Ectodermal cell (in vitro differentiated cells): Measurements from ENCODE around the gene PGA4.
"Not testable (repeated sequence)": the region's sequence is repeated elsewhere in the genome, so short reads cannot be mapped to it uniquely, and the experiment has no call there.

Experiments used
- H3K27ac ChIP-seq: 2 replicates; pipeline ENCODE4 v1.7.0; 2013; ENCODE audit warnings: mild to moderate bottlenecking, low read depth, low read length; ENCODE audit not compliant: insufficient read depth, poor library complexity, severe bottlenecking
- H3K27me3 ChIP-seq: 2 replicates; pipeline ENCODE4 v1.7.0; 2013; ENCODE audit warnings: mild to moderate bottlenecking, low read length; ENCODE audit not compliant: insufficient read depth, control insufficient read depth, poor library complexity, severe bottlenecking
- H3K36me3 ChIP-seq: one replicate; pipeline ENCODE4 v1.7.0; 2013; ENCODE audit warnings: low read length; ENCODE audit not compliant: control insufficient read depth, insufficient read depth
- H3K4me1 ChIP-seq: one replicate; pipeline ENCODE4 v1.7.0; 2013; ENCODE audit warnings: low read length; ENCODE audit not compliant: control insufficient read depth, insufficient read depth
- H3K4me3 ChIP-seq: 2 replicates; pipeline ENCODE4 v1.7.0; 2013; ENCODE audit warnings: low read depth, low read length, control low read depth; ENCODE audit not compliant: insufficient read depth
- H3K9me3 ChIP-seq: 2 replicates; pipeline ENCODE4 v1.7.0; 2013; ENCODE audit warnings: mild to moderate bottlenecking, low read length, moderate library complexity; ENCODE audit not compliant: control insufficient read depth
- WGBS, 2 experiments: methylation state at CpG; one replicate each; pipeline ENCODE4 v1.1.7; 2013; ENCODE audit warnings: missing lambda C conversion rate in 2 of 2; 5-methylcytosine and 5-hydroxymethylcytosine counted together

The PGA4 gene

GRCh38 chr11:61187505-61188130 is 34.5 kb upstream of the PGA4 start:
- no peak overlapping the region for H3K4me3 ChIP-seq
- H3K27ac ChIP-seq = no peak overlapping the region
- no peaks in the 10 kb centered on the region for H3K27me3 ChIP-seq
- WGBS, 2 experiments = 49 to 51% methylated on average over 9 to 10 of the region's 11 CpGs
- no peaks in the 10 kb centered on the region for H3K36me3 ChIP-seq
- H3K4me1 ChIP-seq = no peaks in the 10 kb centered on the region
- H3K9me3 ChIP-seq = no peaks in the 10 kb centered on the region

- Histone ChIP-seq H3K27me3 (no peaks in the 10 kb centered on the region), H3K36me3 (no peaks in the 10 kb centered on the region), H3K27ac (no peak overlapping the region), H3K9me3 (no peaks in the 10 kb centered on the region), H3K4me1 (no peaks in the 10 kb centered on the region), H3K4me3 (no peak overlapping the region)
- WGBS, 2 experiments = 89 to 91% methylated on average over 8 of the region's 8 CpGs
These were observed 32.2 kb upstream of the PGA4 start for GRCh38 chr11:61189933-61190332.

GRCh38 chr11:61193596-61193995 is 28.6 kb upstream of the PGA4 start:
- Histone ChIP-seq H3K4me3 (no peak overlapping the region), H3K9me3 (no peaks in the 10 kb centered on the region), H3K27ac (no peak overlapping the region), H3K27me3 (no peaks in the 10 kb centered on the region), H3K36me3 (no peaks in the 10 kb centered on the region), H3K4me1 (no peaks in the 10 kb centered on the region)
- WGBS, 2 experiments = 66 to 71% methylated on average over 12 of the region's 12 CpGs

GRCh38 chr11:61194169-61194671 is 27.9 kb upstream of the PGA4 start:
- no peak overlapping the region for H3K27ac ChIP-seq
- WGBS, 2 experiments = 84 to 87% methylated on average over 12 of the region's 12 CpGs

GRCh38 chr11:61194981-61195695 is 27.0 kb upstream of the PGA4 start:
- Histone ChIP-seq H3K4me1 (no peaks in the 10 kb centered on the region), H3K9me3 (no peaks in the 10 kb centered on the region), H3K27me3 (no peaks in the 10 kb centered on the region), H3K36me3 (no peaks in the 10 kb centered on the region), H3K27ac (no peak overlapping the region), H3K4me3 (no peak overlapping the region)
- WGBS, 2 experiments = 92% methylated on average over 7 of the region's 7 CpGs

More at GRCh38 chr11:61194169-61194671, 27.9 kb upstream of the PGA4 start:
- Histone ChIP-seq H3K27me3 (no peaks in the 10 kb centered on the region), H3K4me1 (no peaks in the 10 kb centered on the region), H3K4me3 (no peak overlapping the region), H3K36me3 (no peaks in the 10 kb centered on the region), H3K9me3 (no peaks in the 10 kb centered on the region)

GRCh38 chr11:61195719-61196118 is 26.4 kb upstream of the PGA4 start:
- Histone ChIP-seq H3K27ac (no peak overlapping the region), H3K27me3 (no peaks in the 10 kb centered on the region), H3K4me3 (no peak overlapping the region), H3K9me3 (no peaks in the 10 kb centered on the region), H3K36me3 (no peaks in the 10 kb centered on the region), H3K4me1 (no peaks in the 10 kb centered on the region)
- 89 to 92% methylated on average over 7 of the region's 7 CpGs for WGBS, 2 experiments

- H3K4me1 ChIP-seq = peaks cover 3% of the 10 kb centered on the region
- H3K36me3 ChIP-seq = no peaks in the 10 kb centered on the region
- H3K27ac ChIP-seq = no peak overlapping the region
- H3K4me3 ChIP-seq = no peak overlapping the region
- no peaks in the 10 kb centered on the region for H3K27me3 ChIP-seq
- 90 to 92% methylated on average over 6 of the region's 6 CpGs for WGBS, 2 experiments
- no peaks in the 10 kb centered on the region for H3K9me3 ChIP-seq
These were observed 23.8 kb upstream of the PGA4 start for GRCh38 chr11:61198361-61198760.

- no peak overlapping the region for H3K4me3 ChIP-seq
- peaks cover 3% of the 10 kb centered on the region for H3K4me1 ChIP-seq
- no peak overlapping the region for H3K27ac ChIP-seq
- no peaks in the 10 kb centered on the region for H3K9me3 ChIP-seq
- no peaks in the 10 kb centered on the region for H3K36me3 ChIP-seq
- no peaks in the 10 kb centered on the region for H3K27me3 ChIP-seq
- WGBS, 2 experiments = 84 to 90% methylated on average over 3 of the region's 4 CpGs
These were observed 23.1 kb upstream of the PGA4 start for GRCh38 chr11:61198948-61199523.

GRCh38 chr11:61201476-61201875 is 20.7 kb upstream of the PGA4 start:
- peaks cover 3% of the 10 kb centered on the region for H3K4me1 ChIP-seq
- no peaks in the 10 kb centered on the region for H3K27me3 ChIP-seq
- H3K36me3 ChIP-seq = no peaks in the 10 kb centered on the region
- no peak overlapping the region for H3K4me3 ChIP-seq
- 94 to 95% methylated on average over 14 of the region's 14 CpGs for whole genome bisulfite sequencing, 2 experiments
- no peak overlapping the region for H3K27ac ChIP-seq
- no peaks in the 10 kb centered on the region for H3K9me3 ChIP-seq

GRCh38 chr11:61202950-61203746 is 19.0 kb upstream of the PGA4 start, which contains the start of gene PGA3:
TSS of gene PGA3 (plus strand) at chr11:61203515. CDS start at chr11:61203565, 50 bp downstream.
- not testable (repeated sequence) for H3K9me3 ChIP-seq, H3K4me1 ChIP-seq, H3K4me3 ChIP-seq, H3K36me3 ChIP-seq, H3K27ac ChIP-seq, H3K27me3 ChIP-seq
- WGBS, 2 experiments = 81% methylated on average over 11 to 17 of the region's 18 CpGs
